ENCODE results near the gene NAIF1. TPM values are rescaled to one million over a fixed set of nuclear protein-coding genes. Genes with fewer than 3 reads are reported as not detected.

Gene NAIF1
- total RNA-seq, 1 donor from 2014 or later, result 12.2 TPM

- H3K4me1 Mint-ChIP-seq (ENCODE audit: low read depth), result peaks cover 13% of the 10 kb centered on the region
- no peak overlapping the region for H3K4me3 Mint-ChIP-seq
- no peak for DNase-seq (ENCODE audit: low spot score)
- intact Hi-C loops (cut with micrococcal nuclease), result no loop called here
- H3K36me3 Mint-ChIP-seq (ENCODE audit: low read depth), result peaks cover 32% of the 10 kb centered on the region
- no peaks in the 10 kb centered on the region for H3K27me3 Mint-ChIP-seq (ENCODE audit: insufficient read depth)
- H3K9me3 Mint-ChIP-seq, result no peaks in the 10 kb centered on the region
- no peak overlapping the region for H3K27ac Mint-ChIP-seq
Measured at GRCh38 chr9:128106940-128107467, 39.9 kb upstream of the NAIF1 start.

GRCh38 chr9:128106181-128106939 lies 39.2 kb upstream of the NAIF1 start:
- Mint-ChIP-seq H3K27me3 (ENCODE audit: insufficient read depth) (no peaks in the 10 kb centered on the region), H3K4me1 (ENCODE audit: low read depth) (peaks cover 13% of the 10 kb centered on the region), H3K36me3 (ENCODE audit: low read depth) (peaks cover 34% of the 10 kb centered on the region), H3K4me3 (no peak overlapping the region), H3K27ac (no peak overlapping the region), H3K9me3 (no peaks in the 10 kb centered on the region)
- DNase-seq (ENCODE audit: low spot score), result no peak
- intact Hi-C loops (cut with micrococcal nuclease), result no loop called here

DNA sequence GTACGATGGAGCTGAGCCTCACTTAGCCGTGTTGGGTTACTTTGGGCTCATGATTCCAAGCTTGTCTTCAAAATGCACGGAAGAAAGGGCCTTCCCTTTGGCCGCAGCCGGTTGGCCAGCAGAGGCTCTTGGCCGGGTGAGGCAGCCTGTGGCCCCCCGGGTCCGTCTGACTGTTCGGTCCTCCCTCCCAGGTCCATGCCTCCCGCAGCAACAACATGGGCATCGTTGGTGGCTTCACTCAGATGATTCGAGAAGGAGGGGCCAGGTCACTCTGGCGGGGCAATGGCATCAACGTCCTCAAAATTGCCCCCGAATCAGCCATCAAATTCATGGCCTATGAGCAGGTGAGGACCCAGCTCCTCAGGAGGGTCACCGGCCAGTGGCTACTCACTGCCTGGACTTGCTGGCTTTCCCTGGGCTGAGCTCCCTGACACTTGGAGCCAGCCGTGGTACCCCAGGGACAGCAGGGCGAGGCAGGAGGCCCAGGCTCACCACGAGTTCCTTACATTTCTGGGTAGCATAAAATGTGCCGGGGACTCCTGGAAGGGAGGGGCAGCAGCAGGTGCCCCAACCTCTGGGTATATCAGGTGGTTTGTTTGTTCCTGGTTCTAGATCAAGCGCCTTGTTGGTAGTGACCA lies 38.5 kb upstream of the NAIF1 start:
- Mint-ChIP-seq H3K27me3 (ENCODE audit: insufficient read depth) (no peaks in the 10 kb centered on the region), H3K27ac (no peak overlapping the region), H3K9me3 (no peaks in the 10 kb centered on the region), H3K36me3 (ENCODE audit: low read depth) (peaks cover 38% of the 10 kb centered on the region), H3K4me1 (ENCODE audit: low read depth) (peaks cover 13% of the 10 kb centered on the region), H3K4me3 (no peak overlapping the region)
- no peak for DNase-seq (ENCODE audit: low spot score)
- intact Hi-C loops (cut with micrococcal nuclease), result no loop called here

DNA sequence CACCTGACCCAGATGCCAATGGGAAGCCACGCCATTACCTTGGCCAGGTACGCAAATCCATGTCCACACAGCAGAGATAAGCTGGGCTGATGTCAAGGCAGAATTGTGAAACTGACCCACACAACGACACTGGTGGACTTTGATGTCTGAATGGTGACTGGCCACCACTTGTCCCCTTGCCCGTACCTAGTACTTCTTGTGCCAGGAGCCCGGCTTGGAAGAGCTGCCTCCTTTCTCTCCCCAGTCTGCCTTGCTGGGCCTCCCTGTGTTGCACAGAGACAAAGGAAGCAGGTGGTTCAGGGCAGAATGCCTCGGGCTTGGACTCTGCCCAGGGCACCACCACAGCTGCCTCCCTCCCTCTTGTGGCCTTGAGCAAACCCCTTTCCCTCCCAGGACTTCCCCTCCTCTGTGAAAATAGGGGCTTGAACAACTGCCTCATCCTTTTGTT lies 37.1 kb upstream of the NAIF1 start:
- no peak for DNase-seq (ENCODE audit: low spot score)
- no peak overlapping the region for H3K4me3 Mint-ChIP-seq
- H3K4me1 Mint-ChIP-seq (ENCODE audit: low read depth), result peaks cover 23% of the 10 kb centered on the region
- no peaks in the 10 kb centered on the region for H3K9me3 Mint-ChIP-seq
- intact Hi-C loops (cut with micrococcal nuclease), result no loop called here
- H3K36me3 Mint-ChIP-seq (ENCODE audit: low read depth), result peaks cover 32% of the 10 kb centered on the region
- no peak overlapping the region for H3K27ac Mint-ChIP-seq
- no peaks in the 10 kb centered on the region for H3K27me3 Mint-ChIP-seq (ENCODE audit: insufficient read depth)

DNA sequence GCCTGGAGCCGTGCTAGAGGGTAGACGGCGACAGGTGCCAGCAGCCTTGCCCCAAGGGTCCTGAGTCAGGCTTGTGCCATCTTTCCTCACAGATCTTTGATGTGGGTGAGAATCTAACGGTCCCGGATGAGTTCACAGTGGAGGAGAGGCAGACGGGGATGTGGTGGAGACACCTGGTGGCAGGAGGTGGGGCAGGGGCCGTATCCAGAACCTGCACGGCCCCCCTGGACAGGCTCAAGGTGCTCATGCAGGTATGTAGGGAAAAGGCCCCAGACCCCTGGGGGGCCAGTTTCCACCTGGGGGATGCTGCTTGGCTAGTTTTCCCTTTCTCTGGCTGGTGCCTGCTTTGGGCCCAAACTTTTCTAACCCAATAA lies 36.5 kb upstream of the NAIF1 start:
- H3K4me1 Mint-ChIP-seq (ENCODE audit: low read depth), result peaks cover 28% of the 10 kb centered on the region
- H3K36me3 Mint-ChIP-seq (ENCODE audit: low read depth), result peaks cover 28% of the 10 kb centered on the region
- no peak for DNase-seq (ENCODE audit: low spot score)
- no peaks in the 10 kb centered on the region for H3K27me3 Mint-ChIP-seq (ENCODE audit: insufficient read depth)
- intact Hi-C loops (cut with micrococcal nuclease), result no loop called here
- H3K9me3 Mint-ChIP-seq, result no peaks in the 10 kb centered on the region
- peak overlapping the region; percentile 68 for H3K27ac Mint-ChIP-seq
- no peak overlapping the region for H3K4me3 Mint-ChIP-seq

DNA sequence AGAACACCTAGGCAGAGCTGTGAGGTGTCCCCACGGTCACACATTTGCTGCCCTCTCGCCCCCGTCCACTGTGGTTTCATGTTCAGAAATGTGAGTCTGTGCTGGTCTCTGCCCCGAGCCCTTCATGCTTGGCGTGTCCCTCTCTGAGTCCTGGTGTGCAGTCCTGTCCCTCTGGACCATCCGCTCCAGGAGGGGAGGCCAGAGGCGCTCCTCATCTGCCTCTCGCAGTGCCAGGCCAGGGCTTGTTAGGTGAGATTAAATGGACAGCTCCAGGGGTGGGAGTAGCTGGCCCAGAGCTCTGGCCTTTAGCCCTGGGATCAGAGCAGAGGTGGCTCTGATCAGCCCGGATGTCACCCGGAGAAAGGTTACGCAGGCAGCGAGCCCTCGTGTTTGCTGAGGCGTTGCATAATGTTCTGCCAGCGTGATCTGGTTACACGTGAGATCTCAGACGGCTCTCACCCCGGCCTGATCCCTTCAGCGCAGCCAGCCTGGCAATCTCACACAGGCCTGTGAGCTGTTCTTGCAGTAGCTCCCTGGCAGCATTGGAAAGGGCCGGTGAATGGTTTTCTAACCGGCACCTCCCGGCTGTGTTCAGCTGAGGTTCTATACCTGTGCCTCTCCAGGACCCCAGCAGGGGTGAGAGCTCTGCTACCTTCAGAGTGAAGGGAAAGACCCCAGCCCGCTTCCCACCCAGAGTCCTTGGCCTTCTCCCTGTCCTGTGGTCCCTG lies 35.9 kb upstream of the NAIF1 start:
- H3K4me3 Mint-ChIP-seq, result no peak overlapping the region
- peaks cover 26% of the 10 kb centered on the region for H3K36me3 Mint-ChIP-seq (ENCODE audit: low read depth)
- H3K27ac Mint-ChIP-seq, result peak overlapping the region; percentile 72
- no peaks in the 10 kb centered on the region for H3K27me3 Mint-ChIP-seq (ENCODE audit: insufficient read depth)
- H3K4me1 Mint-ChIP-seq (ENCODE audit: low read depth), result peaks cover 34% of the 10 kb centered on the region
- H3K9me3 Mint-ChIP-seq, result no peaks in the 10 kb centered on the region
- intact Hi-C loops (cut with micrococcal nuclease), result no loop called here
- DNase-seq (ENCODE audit: low spot score), result no peak

DNA sequence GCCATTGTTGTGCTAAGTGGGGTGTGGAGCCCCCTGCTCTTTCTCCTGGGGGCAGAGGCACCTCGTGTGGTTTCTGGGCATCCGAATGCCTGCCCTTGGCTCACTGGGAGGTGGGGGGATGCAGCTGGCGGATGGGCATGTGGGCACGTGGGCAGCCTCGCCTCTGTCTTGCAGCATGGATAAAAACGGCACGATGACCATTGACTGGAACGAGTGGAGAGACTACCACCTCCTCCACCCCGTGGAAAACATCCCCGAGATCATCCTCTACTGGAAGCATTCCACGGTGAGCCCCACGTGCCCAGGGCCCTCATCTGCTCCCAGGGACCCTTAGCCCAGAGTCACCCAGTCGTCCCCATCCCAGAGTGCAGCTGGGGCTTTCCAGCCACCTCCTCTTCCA lies 35.1 kb upstream of the NAIF1 start:
- no peaks in the 10 kb centered on the region for H3K27me3 Mint-ChIP-seq (ENCODE audit: insufficient read depth)
- peaks cover 37% of the 10 kb centered on the region for H3K4me1 Mint-ChIP-seq (ENCODE audit: low read depth)
- H3K36me3 Mint-ChIP-seq (ENCODE audit: low read depth), result peaks cover 23% of the 10 kb centered on the region
- DNase-seq (ENCODE audit: low spot score), result no peak
- no peak overlapping the region for H3K4me3 Mint-ChIP-seq
- intact Hi-C loops (cut with micrococcal nuclease), result no loop called here
- no peaks in the 10 kb centered on the region for H3K9me3 Mint-ChIP-seq
- H3K27ac Mint-ChIP-seq, result no peak overlapping the region

GRCh38 chr9:128101690-128102089 lies 34.6 kb upstream of the NAIF1 start:
- peak overlapping the region; percentile 28 for H3K27ac Mint-ChIP-seq
- H3K4me3 Mint-ChIP-seq, result no peak overlapping the region
- no peak for DNase-seq (ENCODE audit: low spot score)
- H3K9me3 Mint-ChIP-seq, result no peaks in the 10 kb centered on the region
- H3K36me3 Mint-ChIP-seq (ENCODE audit: low read depth), result peaks cover 21% of the 10 kb centered on the region
- H3K27me3 Mint-ChIP-seq (ENCODE audit: insufficient read depth), result no peaks in the 10 kb centered on the region
- intact Hi-C loops (cut with micrococcal nuclease), result no loop called here
- peaks cover 37% of the 10 kb centered on the region for H3K4me1 Mint-ChIP-seq (ENCODE audit: low read depth)

DNA sequence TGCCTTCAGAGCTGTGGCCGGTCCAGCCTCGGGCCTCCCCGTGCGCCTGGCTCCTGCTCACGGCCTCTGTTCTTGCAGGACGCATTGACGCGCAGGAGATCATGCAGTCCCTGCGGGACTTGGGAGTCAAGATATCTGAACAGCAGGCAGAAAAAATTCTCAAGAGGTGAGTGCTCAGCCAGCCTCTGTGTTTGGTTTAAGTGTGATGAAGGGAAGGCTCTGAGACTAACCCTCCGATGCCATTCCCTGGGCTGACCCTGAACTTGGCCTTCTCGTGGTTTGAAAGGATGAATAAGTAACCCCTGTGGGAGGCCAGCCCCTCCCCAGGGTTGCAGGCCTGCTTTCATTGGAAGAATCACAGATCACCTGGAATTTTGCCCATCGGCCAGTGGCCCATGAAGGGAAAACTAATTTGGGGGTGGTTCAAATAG lies 34.1 kb upstream of the NAIF1 start:
- intact Hi-C loops (cut with micrococcal nuclease), result no loop called here
- Mint-ChIP-seq H3K36me3 (ENCODE audit: low read depth) (peaks cover 18% of the 10 kb centered on the region), H3K27me3 (ENCODE audit: insufficient read depth) (no peaks in the 10 kb centered on the region), H3K27ac (no peak overlapping the region), H3K9me3 (no peaks in the 10 kb centered on the region), H3K4me3 (no peak overlapping the region), H3K4me1 (ENCODE audit: low read depth) (peaks cover 37% of the 10 kb centered on the region)
- DNase-seq (ENCODE audit: low spot score), result no peak

GRCh38 chr9:128100581-128100980 lies 33.5 kb upstream of the NAIF1 start:
- H3K27me3 Mint-ChIP-seq (ENCODE audit: insufficient read depth), result no peaks in the 10 kb centered on the region

GRCh38 chr9:128099932-128100491 lies 32.9 kb upstream of the NAIF1 start:
- no peaks in the 10 kb centered on the region for H3K9me3 Mint-ChIP-seq
- H3K4me3 Mint-ChIP-seq, result no peak overlapping the region
- intact Hi-C loops (cut with micrococcal nuclease), result no loop called here
- H3K36me3 Mint-ChIP-seq (ENCODE audit: low read depth), result peaks cover 18% of the 10 kb centered on the region
- H3K4me1 Mint-ChIP-seq (ENCODE audit: low read depth), result peaks cover 37% of the 10 kb centered on the region
- H3K27me3 Mint-ChIP-seq (ENCODE audit: insufficient read depth), result no peaks in the 10 kb centered on the region
- H3K27ac Mint-ChIP-seq, result no peak overlapping the region
- no peak for DNase-seq (ENCODE audit: low spot score)

More at GRCh38 chr9:128100581-128100980, 33.5 kb upstream of the NAIF1 start:
- intact Hi-C loops (cut with micrococcal nuclease), result no loop called here
- Mint-ChIP-seq H3K9me3 (no peaks in the 10 kb centered on the region), H3K36me3 (ENCODE audit: low read depth) (peaks cover 18% of the 10 kb centered on the region), H3K4me3 (no peak overlapping the region), H3K27ac (no peak overlapping the region), H3K4me1 (ENCODE audit: low read depth) (peaks cover 37% of the 10 kb centered on the region)
- no peak for DNase-seq (ENCODE audit: low spot score)

GRCh38 chr9:128099231-128099931 lies 32.3 kb upstream of the NAIF1 start:
- Mint-ChIP-seq H3K4me3 (no peak overlapping the region), H3K36me3 (ENCODE audit: low read depth) (peaks cover 20% of the 10 kb centered on the region), H3K27me3 (ENCODE audit: insufficient read depth) (no peaks in the 10 kb centered on the region), H3K4me1 (ENCODE audit: low read depth) (peaks cover 42% of the 10 kb centered on the region), H3K9me3 (no peaks in the 10 kb centered on the region), H3K27ac (peak overlapping the region; percentile 58)
- DNase-seq (ENCODE audit: low spot score), result no peak
- intact Hi-C loops (cut with micrococcal nuclease), result no loop called here

Measured in activated T-helper 1 cell treated with anti-CD3 and anti-CD28 coated beads, Interleukin-12 subunit alpha, Interleukin-12 subunit beta, Interleukin-2, Interleukin-4 antibody, amounts not matched to agents 30 ng/mL and 10 ng/mL and 1 ng/mL, durations not matched to agents 14 hours and 24 hours and 36 hours (primary cell).